Ishikawa (cell line): ENCODE results near the gene BZW2.

Experiments used
- CEBPB ChIP-seq: IDR thresholded peaks from 2 replicates; pipeline ENCODE4 v1.6.1; 2012
- CREB1 ChIP-seq: IDR thresholded peaks from 2 replicates; pipeline ENCODE4 v1.6.1; 2012; ENCODE audit warnings: low read depth
- EGR1 ChIP-seq: IDR thresholded peaks from 2 replicates; pipeline ENCODE4 v1.6.1; 2012
- EP300 ChIP-seq: IDR thresholded peaks from 2 replicates; pipeline ENCODE4 v1.6.1; 2012; ENCODE audit warnings: borderline replicate concordance
- FOXM1 ChIP-seq: IDR thresholded peaks from 2 replicates; pipeline ENCODE4 v1.6.1; 2012; ENCODE audit warnings: low read depth, borderline replicate concordance
- NFIC ChIP-seq: IDR thresholded peaks from 2 replicates; pipeline ENCODE4 v1.6.1; 2012
- RAD21 ChIP-seq: IDR thresholded peaks from 2 replicates; pipeline ENCODE4 v1.6.1; 2012; ENCODE audit warnings: low read depth
- TAF1 ChIP-seq: IDR thresholded peaks from 2 replicates; pipeline ENCODE4 v1.6.1; 2012; ENCODE audit warnings: low read depth, mild to moderate bottlenecking
- TCF12 ChIP-seq: IDR thresholded peaks from 2 replicates; pipeline ENCODE4 v1.6.1; 2012; ENCODE audit warnings: low read depth
- TEAD4 ChIP-seq: IDR thresholded peaks from 2 replicates; pipeline ENCODE4 v1.6.1; 2012
- USF1 ChIP-seq: IDR thresholded peaks from 2 replicates; pipeline ENCODE4 v1.6.1; 2012
- YY1 ChIP-seq: IDR thresholded peaks from 2 replicates; pipeline ENCODE4 v1.6.1; 2012; ENCODE audit warnings: low read depth
- ZBTB7A ChIP-seq: IDR thresholded peaks from 2 replicates; pipeline ENCODE4 v1.6.1; 2012; ENCODE audit warnings: low read depth
- TF ChIP-seq, protein P1 (sequence below): IDR thresholded peaks from 2 replicates; pipeline ENCODE4 v1.6.1; 2012
- TF ChIP-seq, protein P2 (sequence below): IDR thresholded peaks from 2 replicates; pipeline ENCODE4 v1.6.1; 2012; ENCODE audit warnings: low read depth, mild to moderate bottlenecking

The BZW2 gene

GRCh38 chr7:16615228-16615627, 30.8 kb upstream of the BZW2 start:
- no peak for TF ChIP-seq ZBTB7A
- no peak for TF ChIP-seq NFIC
- TF ChIP-seq, protein P1, sequence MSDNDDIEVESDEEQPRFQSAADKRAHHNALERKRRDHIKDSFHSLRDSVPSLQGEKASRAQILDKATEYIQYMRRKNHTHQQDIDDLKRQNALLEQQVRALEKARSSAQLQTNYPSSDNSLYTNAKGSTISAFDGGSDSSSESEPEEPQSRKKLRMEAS, result no peak
- no peak for TF ChIP-seq TCF12

GRCh38 chr7:16616122-16616521, 29.9 kb upstream of the BZW2 start:
- TF ChIP-seq FOXM1 (no peak), USF1 (no peak), EP300 (no peak), NFIC (no peak), EGR1 (no peak)

- TF ChIP-seq NFIC (no peak), EP300 (no peak), RAD21 (no peak), ZBTB7A (no peak), YY1 (no peak), TAF1 (no peak), CEBPB (no peak), TCF12 (no peak)
Observed at GRCh38 chr7:16616542-16616941, 29.4 kb upstream of the BZW2 start.

DNA sequence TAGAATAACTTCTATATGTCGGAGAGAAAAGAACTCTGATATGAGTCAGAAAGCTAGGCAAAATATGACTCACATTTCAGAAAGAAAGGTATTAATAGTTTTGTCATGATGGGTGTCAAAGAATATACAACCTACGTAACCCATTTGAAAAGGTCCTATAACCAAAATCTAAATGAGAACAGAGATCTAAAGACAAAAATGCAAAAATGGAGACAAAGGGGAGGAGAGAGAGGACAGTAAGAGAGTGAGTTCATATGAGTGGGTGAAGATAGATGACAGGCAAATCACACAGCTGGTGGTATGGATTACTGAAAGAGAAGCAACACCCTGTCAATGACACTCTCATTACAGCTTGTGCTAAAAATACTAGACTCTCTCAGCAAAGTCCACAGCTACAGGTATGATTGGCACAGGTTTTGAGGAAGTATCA, 26.0 kb upstream of the BZW2 start:
- TF ChIP-seq YY1 (no peak), ZBTB7A (no peak)

GRCh38 chr7:16626388-16626787, 19.6 kb upstream of the BZW2 start:
- TF ChIP-seq, protein P1, result no peak
- no peak for TF ChIP-seq TCF12
- TF ChIP-seq RAD21, result no peak
- TF ChIP-seq TAF1, result no peak
- no peak for TF ChIP-seq NFIC
- TF ChIP-seq, protein P2, sequence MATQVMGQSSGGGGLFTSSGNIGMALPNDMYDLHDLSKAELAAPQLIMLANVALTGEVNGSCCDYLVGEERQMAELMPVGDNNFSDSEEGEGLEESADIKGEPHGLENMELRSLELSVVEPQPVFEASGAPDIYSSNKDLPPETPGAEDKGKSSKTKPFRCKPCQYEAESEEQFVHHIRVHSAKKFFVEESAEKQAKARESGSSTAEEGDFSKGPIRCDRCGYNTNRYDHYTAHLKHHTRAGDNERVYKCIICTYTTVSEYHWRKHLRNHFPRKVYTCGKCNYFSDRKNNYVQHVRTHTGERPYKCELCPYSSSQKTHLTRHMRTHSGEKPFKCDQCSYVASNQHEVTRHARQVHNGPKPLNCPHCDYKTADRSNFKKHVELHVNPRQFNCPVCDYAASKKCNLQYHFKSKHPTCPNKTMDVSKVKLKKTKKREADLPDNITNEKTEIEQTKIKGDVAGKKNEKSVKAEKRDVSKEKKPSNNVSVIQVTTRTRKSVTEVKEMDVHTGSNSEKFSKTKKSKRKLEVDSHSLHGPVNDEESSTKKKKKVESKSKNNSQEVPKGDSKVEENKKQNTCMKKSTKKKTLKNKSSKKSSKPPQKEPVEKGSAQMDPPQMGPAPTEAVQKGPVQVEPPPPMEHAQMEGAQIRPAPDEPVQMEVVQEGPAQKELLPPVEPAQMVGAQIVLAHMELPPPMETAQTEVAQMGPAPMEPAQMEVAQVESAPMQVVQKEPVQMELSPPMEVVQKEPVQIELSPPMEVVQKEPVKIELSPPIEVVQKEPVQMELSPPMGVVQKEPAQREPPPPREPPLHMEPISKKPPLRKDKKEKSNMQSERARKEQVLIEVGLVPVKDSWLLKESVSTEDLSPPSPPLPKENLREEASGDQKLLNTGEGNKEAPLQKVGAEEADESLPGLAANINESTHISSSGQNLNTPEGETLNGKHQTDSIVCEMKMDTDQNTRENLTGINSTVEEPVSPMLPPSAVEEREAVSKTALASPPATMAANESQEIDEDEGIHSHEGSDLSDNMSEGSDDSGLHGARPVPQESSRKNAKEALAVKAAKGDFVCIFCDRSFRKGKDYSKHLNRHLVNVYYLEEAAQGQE, result no peak

- TF ChIP-seq FOXM1 (no peak), TEAD4 (no peak), RAD21 (no peak), USF1 (no peak), EP300 (no peak), TCF12 (no peak), EGR1 (no peak), NFIC (no peak), CREB1 (no peak), ZBTB7A (no peak), CEBPB (no peak), TAF1 (no peak), YY1 (no peak)
- TF ChIP-seq, protein P1, result no peak
- TF ChIP-seq, protein P2, result no peak
Observed at GRCh38 chr7:16627236-16627635, 18.7 kb upstream of the BZW2 start.

DNA sequence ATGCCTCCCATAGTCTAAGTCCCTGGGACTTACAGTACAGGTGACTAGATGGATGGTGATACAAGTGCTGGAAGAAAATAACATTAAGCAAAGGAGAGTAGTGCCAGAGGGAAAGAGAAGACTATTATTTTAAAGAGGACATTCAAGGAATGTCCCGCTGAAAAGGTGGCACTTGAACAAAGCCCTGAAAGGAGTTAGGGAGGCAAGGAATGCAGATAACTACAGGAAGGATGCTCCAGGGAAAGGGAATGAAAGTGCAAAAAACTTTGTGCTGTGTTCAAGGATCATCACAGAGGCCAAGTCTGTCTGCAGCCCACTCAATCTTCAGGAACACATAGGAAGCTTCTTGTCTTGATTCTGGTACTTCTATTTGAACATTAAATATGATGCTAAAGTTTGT, 15.3 kb upstream of the BZW2 start:
- no peak for TF ChIP-seq EP300
- TF ChIP-seq FOXM1, result no peak
- TF ChIP-seq, protein P2, result no peak
- no peak for TF ChIP-seq TAF1
- TF ChIP-seq NFIC, result no peak
- no peak for TF ChIP-seq EGR1
